ENCODE data around the gene KRT33B. TPM values are rescaled to one million over a fixed set of nuclear protein-coding genes. Genes with fewer than 3 reads are reported as not detected.
"Not testable (repeated sequence)": the region's sequence is repeated elsewhere in the genome, so short reads cannot be mapped to it uniquely, and the experiment has no call there.

KRT33B gene
- total RNA-seq, 4 donors from 2014 or later = not detected

- H3K27ac ChIP-seq (replicated peaks in 1 of 4) = no peak overlapping the region
- TF ChIP-seq POLR2A (IDR thresholded peaks at IDR 0.05; ENCODE audit: low read depth) (no peak), EP300 (IDR thresholded peaks at IDR 0.05) (no peak), CTCF (IDR thresholded peaks at IDR 0.05) (no peak), POLR2AphosphoS5 (IDR thresholded peaks at IDR 0.05) (no peak)
- no peaks in the 10 kb centered on the region for H3K4me1 ChIP-seq
- DNase-seq (ENCODE audit: extremely low spot score) = no peak
- WGBS = 81% methylated on average over 7 of the region's 7 CpGs
- H3K27me3 ChIP-seq = no peaks in the 10 kb centered on the region
- H3K9me3 ChIP-seq = peaks cover 0 to 15% (median 13%) of the 10 kb centered on the region in 4 donors
- intact Hi-C loops (cut with DNase I) = no loop called here
- H3K36me3 ChIP-seq = no peaks in the 10 kb centered on the region
- no peak overlapping the region for H3K4me3 ChIP-seq
Measured at GRCh38 chr17:41390411-41390938, 20.9 kb upstream of the KRT33B start.

- H3K27me3 ChIP-seq = no peaks in the 10 kb centered on the region
- no peak overlapping the region for H3K4me3 ChIP-seq
- TF ChIP-seq CTCF (IDR thresholded peaks at IDR 0.05) = no peak
- TF ChIP-seq EP300 (IDR thresholded peaks at IDR 0.05) = no peak
- TF ChIP-seq POLR2AphosphoS5 (IDR thresholded peaks at IDR 0.05) = no peak
- no peak for TF ChIP-seq POLR2A (IDR thresholded peaks at IDR 0.05; ENCODE audit: low read depth)
- intact Hi-C loops (cut with DNase I) = no loop called here
- DNase-seq (ENCODE audit: extremely low spot score) = no peak
- 72% methylated on average over 4 of the region's 4 CpGs for WGBS
- no peak overlapping the region for H3K27ac ChIP-seq (replicated peaks in 1 of 4)
- H3K4me1 ChIP-seq = no peaks in the 10 kb centered on the region
- H3K36me3 ChIP-seq = no peaks in the 10 kb centered on the region
- peaks cover 0 to 15% (median 13%) of the 10 kb centered on the region in 4 donors for H3K9me3 ChIP-seq
Measured at GRCh38 chr17:41387670-41388069, 18.1 kb upstream of the KRT33B start.

- 94% methylated on average over 1 of the region's 1 CpG for WGBS
- TF ChIP-seq EP300 (IDR thresholded peaks at IDR 0.05) (no peak), CTCF (IDR thresholded peaks at IDR 0.05) (no peak), POLR2A (IDR thresholded peaks at IDR 0.05; ENCODE audit: low read depth) (no peak), POLR2AphosphoS5 (IDR thresholded peaks at IDR 0.05) (no peak)
- peaks cover 0 to 15% (median 13%) of the 10 kb centered on the region in 4 donors for H3K9me3 ChIP-seq
- no peak for DNase-seq (ENCODE audit: extremely low spot score)
- no peak overlapping the region for H3K27ac ChIP-seq (replicated peaks in 1 of 4)
- H3K27me3 ChIP-seq = no peaks in the 10 kb centered on the region
- no peak overlapping the region for H3K4me3 ChIP-seq
- H3K36me3 ChIP-seq = no peaks in the 10 kb centered on the region
- intact Hi-C loops (cut with DNase I) = no loop called here
- no peaks in the 10 kb centered on the region for H3K4me1 ChIP-seq
Measured at GRCh38 chr17:41386227-41386626, 16.6 kb upstream of the KRT33B start.

- no peaks in the 10 kb centered on the region for H3K4me1 ChIP-seq
- no peaks in the 10 kb centered on the region for H3K36me3 ChIP-seq
- H3K27ac ChIP-seq (replicated peaks in 1 of 4) = no peak overlapping the region
- intact Hi-C loops (cut with DNase I) = no loop called here
- no peaks in the 10 kb centered on the region for H3K27me3 ChIP-seq
- peaks cover 0 to 15% (median 13%) of the 10 kb centered on the region in 4 donors for H3K9me3 ChIP-seq
- WGBS = 100% methylated on average over 1 of the region's 1 CpG
- no peak for DNase-seq (ENCODE audit: extremely low spot score)
- H3K4me3 ChIP-seq = no peak overlapping the region
- TF ChIP-seq POLR2AphosphoS5 (IDR thresholded peaks at IDR 0.05) = no peak
- TF ChIP-seq EP300 (IDR thresholded peaks at IDR 0.05) = no peak
- no peak for TF ChIP-seq CTCF (IDR thresholded peaks at IDR 0.05)
- no peak for TF ChIP-seq POLR2A (IDR thresholded peaks at IDR 0.05; ENCODE audit: low read depth)
Measured at GRCh38 chr17:41383690-41384089, 14.1 kb upstream of the KRT33B start.

GRCh38 chr17:41382394-41382793, 12.8 kb upstream of the KRT33B start:
- no peaks in the 10 kb centered on the region for H3K27me3 ChIP-seq
- H3K4me1 ChIP-seq = no peaks in the 10 kb centered on the region
- no peak overlapping the region for H3K27ac ChIP-seq (replicated peaks in 1 of 4)
- DNase-seq (ENCODE audit: extremely low spot score) = no peak
- 90% methylated on average over 1 of the region's 1 CpG for WGBS
- H3K36me3 ChIP-seq = no peaks in the 10 kb centered on the region
- no peak overlapping the region for H3K4me3 ChIP-seq
- H3K9me3 ChIP-seq = peaks cover 0 to 15% (median 11%) of the 10 kb centered on the region in 4 donors
- TF ChIP-seq POLR2A (IDR thresholded peaks at IDR 0.05; ENCODE audit: low read depth) (no peak), EP300 (IDR thresholded peaks at IDR 0.05) (no peak), POLR2AphosphoS5 (IDR thresholded peaks at IDR 0.05) (no peak)
- intact Hi-C loops (cut with DNase I) = no loop called here

GRCh38 chr17:41381943-41382342, 12.3 kb upstream of the KRT33B start, which contains the start of gene KRT34:
TSS of gene KRT34 (minus strand) at chr17:41382306. CDS start at chr17:41382246, 60 bp downstream.
- H3K27ac ChIP-seq (replicated peaks in 1 of 4); H3K4me1 ChIP-seq; intact Hi-C loops (cut with DNase I); DNase-seq (ENCODE audit: extremely low spot score); H3K27me3 ChIP-seq; H3K4me3 ChIP-seq; H3K36me3 ChIP-seq: not testable (repeated sequence)
- 97% methylated on average over 7 of the region's 13 CpGs for WGBS
- H3K9me3 ChIP-seq = peaks cover 0 to 14% (median 8%) of the 10 kb centered on the region in 4 donors

- H3K4me1 ChIP-seq; H3K27me3 ChIP-seq; intact Hi-C loops (cut with DNase I); H3K36me3 ChIP-seq; H3K4me3 ChIP-seq; H3K27ac ChIP-seq (replicated peaks in 1 of 4); DNase-seq (ENCODE audit: extremely low spot score); H3K9me3 ChIP-seq: not testable (repeated sequence)
- WGBS = 81% methylated on average over 7 of the region's 7 CpGs
Measured at GRCh38 chr17:41380091-41380490, 10.5 kb upstream of the KRT33B start.

Measured in esophagus muscularis mucosa (tissue), 4 donors.